ENCODE measurements around the gene CLASP1. TPM values are rescaled to one million over a fixed set of nuclear protein-coding genes. Genes with fewer than 3 reads are reported as not detected.

The CLASP1 gene
- total RNA-seq, 1 experiment from 2014 or later = 27.9 TPM

DNA sequence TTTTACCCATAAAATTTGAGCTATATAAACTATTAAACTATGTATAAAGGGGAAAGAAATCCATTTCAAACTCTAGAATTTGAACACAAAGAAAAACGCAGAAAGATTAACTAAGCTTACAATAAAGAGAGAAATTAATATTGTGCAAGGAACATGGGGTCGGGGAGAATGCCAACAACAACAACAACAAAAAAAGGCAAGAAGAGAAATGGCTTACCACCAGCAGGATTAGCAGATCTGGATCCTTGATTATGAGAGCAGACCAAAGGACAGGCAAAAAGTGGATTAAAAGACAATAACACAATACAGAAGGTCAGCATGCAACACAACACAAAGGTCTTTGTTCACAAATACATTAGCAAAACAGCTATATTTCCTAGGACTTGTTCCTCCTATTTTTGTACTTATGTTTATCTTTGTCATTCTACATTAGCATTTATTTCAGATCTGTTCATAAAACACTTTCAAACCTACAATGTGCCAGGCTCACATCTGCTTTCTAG is 222.0 kb downstream of the CLASP1 start:
- DNase-seq (ENCODE audit: low spot score) = no peak

GRCh38 chr2:121420486-121420885 is 228.8 kb downstream of the CLASP1 start:
- DNase-seq (ENCODE audit: low spot score) = no peak

GRCh38 chr2:121419081-121419699 is 230.1 kb downstream of the CLASP1 start:
- no peak for DNase-seq (ENCODE audit: low spot score)

GRCh38 chr2:121418494-121419058 is 230.7 kb downstream of the CLASP1 start:
- no peak for DNase-seq (ENCODE audit: low spot score)

DNA sequence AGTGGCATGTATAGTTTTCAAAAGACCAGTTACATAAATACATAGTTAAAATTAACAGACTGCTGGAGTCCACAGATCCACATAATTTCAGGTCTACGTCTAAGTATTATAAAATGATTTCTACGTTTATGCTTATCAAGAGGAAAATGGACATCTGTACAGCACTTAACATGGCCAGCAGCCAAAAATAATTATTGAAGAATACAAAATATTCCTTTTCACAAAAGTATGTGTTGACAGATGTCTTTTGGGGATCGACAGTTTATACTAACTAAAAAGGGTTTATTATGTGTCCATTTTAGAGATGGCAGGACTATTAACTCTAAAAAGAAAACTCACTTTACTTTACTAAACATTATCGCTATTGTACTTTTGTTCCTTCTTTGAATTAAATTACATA is 231.4 kb downstream of the CLASP1 start:
- no peak for DNase-seq (ENCODE audit: low spot score)

DNA sequence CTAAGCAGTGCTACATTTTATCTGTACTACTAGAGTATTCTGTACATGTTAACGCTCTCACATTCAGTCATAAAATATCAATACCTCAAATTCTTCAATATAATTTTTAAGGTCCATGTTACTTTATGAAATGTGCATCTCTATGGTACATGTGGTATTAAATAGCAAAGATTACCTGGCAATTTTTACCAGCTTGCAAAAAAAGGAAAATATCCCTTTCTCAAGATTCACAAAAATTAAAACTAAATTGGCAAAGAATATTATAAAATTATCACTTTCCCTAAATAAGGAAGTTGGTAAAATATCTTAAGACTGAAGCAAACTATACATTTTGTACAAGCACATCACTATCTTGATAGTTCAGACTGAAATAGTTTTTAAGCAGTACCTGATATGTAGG is 233.5 kb downstream of the CLASP1 start:
- DNase-seq (ENCODE audit: low spot score) = no peak

GRCh38 chr2:121412349-121412748 is 236.9 kb downstream of the CLASP1 start:
- no peak for DNase-seq (ENCODE audit: low spot score)

GRCh38 chr2:121409966-121410365 is 239.3 kb downstream of the CLASP1 start:
- DNase-seq (ENCODE audit: low spot score) = no peak

GRCh38 chr2:121409388-121409787 is 239.9 kb downstream of the CLASP1 start:
- no peak for DNase-seq (ENCODE audit: low spot score)

- no peak for DNase-seq (ENCODE audit: low spot score)
Observed at GRCh38 chr2:121408641-121409040, 240.6 kb downstream of the CLASP1 start.

DNA sequence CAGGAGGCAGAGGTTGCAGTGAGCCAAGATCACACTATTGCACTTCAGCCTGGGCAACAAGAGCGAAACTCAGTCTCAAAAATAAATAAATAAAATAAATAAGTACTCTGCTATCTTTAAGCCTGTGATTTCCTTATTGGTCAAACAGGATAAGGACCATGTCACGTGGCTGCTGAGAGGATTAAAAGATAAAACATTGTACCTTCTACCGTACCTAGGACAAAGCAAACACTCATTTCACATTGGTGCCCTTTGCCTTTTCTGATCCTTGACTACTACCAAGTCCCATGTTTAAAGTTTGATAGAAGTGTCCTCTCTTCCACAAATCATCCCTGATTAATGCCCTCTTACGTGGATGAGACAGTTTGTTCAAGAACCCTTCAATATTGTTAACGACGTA is 244.0 kb downstream of the CLASP1 start:
- DNase-seq (ENCODE audit: low spot score) = no peak

GRCh38 chr2:121400201-121400600 is 249.1 kb downstream of the CLASP1 start:
- no peak for DNase-seq (ENCODE audit: low spot score)

- no peak for DNase-seq (ENCODE audit: low spot score)
Observed at GRCh38 chr2:121398853-121399252, 250.4 kb downstream of the CLASP1 start.

DNA sequence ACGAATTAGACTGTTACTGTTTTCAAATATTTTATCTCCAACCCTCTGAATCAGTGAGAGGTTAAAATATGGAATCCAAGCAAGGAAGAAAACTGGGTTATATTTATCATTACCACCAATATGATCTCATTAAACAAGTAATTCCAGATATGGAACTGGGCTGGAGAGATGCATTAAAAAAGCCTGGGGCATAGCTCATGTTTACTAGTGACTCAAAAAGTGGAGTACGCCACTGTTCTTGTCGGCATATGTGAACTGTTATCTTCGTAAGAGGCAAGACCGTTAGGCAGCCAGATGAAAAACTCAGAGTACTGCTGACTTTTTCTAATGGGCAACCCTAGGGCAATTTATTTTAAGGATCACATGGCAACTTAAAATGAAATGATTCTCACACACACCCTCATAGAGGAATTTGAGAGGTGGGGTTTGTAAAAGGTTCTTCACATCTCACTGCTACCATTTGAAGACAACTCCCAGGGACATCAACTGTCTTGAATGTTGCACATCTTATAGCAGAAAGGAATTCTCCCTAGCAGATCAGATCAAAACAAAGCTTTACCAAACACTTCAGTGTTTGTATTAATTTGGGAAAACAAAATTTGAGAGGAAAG is 259.1 kb downstream of the CLASP1 start:
- no peak for DNase-seq (ENCODE audit: low spot score)

- no peak for DNase-seq (ENCODE audit: low spot score)
Observed at GRCh38 chr2:121388371-121388770, 260.9 kb downstream of the CLASP1 start.

DNA sequence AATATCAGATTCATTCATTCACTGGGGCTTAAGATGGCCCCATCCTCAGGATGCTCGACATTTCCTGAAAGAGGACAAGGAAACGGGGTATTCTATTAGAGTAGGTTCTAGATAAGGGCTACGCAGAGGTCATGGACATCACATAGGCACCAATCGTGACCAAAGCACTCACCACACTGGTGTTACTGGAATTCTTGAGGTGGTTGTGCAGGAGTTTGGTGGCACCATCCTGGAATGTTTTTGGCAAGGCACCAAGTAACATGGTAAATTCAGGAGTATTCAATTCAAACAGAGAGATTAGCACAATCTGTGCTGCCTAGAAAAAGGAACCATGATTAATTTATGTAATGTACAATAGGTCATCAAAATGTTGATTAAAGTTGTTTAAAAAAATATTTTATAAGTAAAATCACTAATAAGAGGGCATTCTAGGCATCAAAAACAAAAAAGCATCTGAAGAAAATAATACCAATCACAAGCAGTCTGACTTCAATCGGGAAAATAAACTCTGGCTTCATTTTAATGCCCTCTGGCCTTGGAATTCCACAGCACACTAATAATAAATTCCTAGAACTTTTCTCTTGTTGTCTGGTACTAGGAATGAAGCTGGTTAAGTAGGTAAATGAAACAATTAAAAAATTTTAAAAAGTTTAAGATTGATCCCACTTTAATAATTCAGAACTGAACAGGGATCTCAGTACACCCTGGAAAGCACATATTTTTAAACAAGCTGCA is 261.5 kb downstream of the CLASP1 start:
- no peak for DNase-seq (ENCODE audit: low spot score)

DNA sequence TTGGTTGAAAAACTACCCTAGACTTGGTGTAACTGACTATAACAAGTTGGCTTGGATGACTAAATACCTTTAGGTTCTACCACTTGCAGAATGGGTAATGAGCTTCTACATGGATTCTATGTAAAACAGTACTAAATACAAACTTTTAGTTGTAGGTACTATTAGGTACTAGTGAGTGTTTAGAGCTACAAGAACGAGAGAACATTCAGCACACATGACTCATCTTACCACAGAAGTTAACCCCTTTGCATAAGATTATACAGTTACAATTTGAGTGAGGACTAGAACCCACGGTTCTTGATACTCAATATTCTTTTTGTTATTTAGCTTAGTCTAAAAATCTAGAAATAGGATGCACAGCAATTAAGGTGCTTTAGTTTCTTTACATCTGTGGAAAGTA is 262.6 kb downstream of the CLASP1 start:
- DNase-seq (ENCODE audit: low spot score) = no peak

- no peak for DNase-seq (ENCODE audit: low spot score)
Observed at GRCh38 chr2:121386102-121386501, 263.2 kb downstream of the CLASP1 start.

- peak; percentile 22 for DNase-seq (ENCODE audit: low spot score)
Observed at GRCh38 chr2:121382744-121383143, 266.5 kb downstream of the CLASP1 start.

- no peak for DNase-seq (ENCODE audit: low spot score)
Observed at GRCh38 chr2:121377646-121378045, 271.6 kb downstream of the CLASP1 start.

DNA sequence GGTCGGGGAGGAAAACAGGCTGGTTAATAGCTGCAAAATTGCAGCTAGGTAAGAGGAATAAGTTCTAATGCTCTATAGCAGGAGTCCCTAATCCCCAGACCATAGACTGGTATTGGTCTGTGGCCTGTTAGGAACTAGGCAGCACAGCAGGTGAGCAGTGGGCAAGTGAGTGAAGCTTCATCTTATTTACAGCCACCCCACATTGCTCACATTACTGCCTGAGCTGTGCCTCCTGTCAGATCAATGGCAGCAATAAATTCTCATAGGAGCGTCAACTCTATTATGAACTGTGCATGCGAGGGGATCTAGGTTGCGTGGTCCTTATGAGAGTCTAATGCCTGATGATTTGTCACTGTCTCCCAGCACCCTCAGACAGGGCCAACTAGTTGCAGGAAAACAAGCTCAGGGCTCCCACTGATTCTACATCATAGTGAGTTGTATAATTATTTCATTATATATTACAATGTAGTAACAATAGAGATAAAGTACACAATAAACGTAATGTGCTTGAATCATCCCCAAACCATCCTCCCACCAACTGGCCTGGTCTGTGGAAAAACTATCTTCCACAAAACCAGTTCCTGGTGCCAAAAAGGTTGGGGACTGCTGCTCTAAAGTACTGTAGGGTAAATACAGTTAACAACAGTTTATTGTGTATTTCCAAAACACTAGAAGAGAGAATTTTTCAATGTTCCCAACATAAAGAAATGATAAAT is 272.6 kb downstream of the CLASP1 start:
- no peak for DNase-seq (ENCODE audit: low spot score)
